ENCODE data around the gene TAMM41.
A peak's percentile ranks its signal among the peaks of the same experiment; 100 is the strongest.

Gene TAMM41

GRCh38 chr3:11779626-11780025 is 67.1 kb downstream of the TAMM41 start:
- TF ChIP-seq EP300 (IDR thresholded peaks at IDR 0.05; ENCODE audit: borderline replicate concordance) = no peak

DNA sequence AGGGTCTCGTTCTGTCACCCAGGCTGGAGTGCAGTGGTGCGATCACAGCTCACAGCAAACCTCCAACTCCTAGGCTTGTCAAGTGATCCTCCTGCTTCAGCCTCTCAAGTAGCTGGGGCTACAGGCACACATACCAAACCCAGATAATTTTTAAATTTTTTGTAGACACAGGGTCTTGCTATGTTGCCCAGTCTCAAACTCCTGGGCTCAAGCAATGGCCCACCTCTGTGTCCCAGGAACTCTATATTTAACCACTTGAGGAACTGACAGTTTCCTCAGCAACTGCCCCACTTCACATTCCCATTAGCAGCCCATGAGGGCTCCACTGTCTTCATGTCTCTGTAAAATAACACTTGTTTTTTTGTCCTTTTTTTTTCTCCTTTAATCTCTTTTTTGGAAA is 68.4 kb downstream of the TAMM41 start:
- TF ChIP-seq FOXM1 (IDR thresholded peaks at IDR 0.05; ENCODE audit: borderline replicate concordance, low read depth) = no peak
- TF ChIP-seq EGR1 (IDR thresholded peaks at IDR 0.05) = no peak
- TF ChIP-seq, protein P1, sequence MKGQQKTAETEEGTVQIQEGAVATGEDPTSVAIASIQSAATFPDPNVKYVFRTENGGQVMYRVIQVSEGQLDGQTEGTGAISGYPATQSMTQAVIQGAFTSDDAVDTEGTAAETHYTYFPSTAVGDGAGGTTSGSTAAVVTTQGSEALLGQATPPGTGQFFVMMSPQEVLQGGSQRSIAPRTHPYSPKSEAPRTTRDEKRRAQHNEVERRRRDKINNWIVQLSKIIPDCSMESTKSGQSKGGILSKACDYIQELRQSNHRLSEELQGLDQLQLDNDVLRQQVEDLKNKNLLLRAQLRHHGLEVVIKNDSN (IDR thresholded peaks at IDR 0.05) = no peak
- no peak for TF ChIP-seq CEBPB (IDR thresholded peaks at IDR 0.05)
- TF ChIP-seq TAF1 (IDR thresholded peaks at IDR 0.05; ENCODE audit: low read depth) = no peak
- TF ChIP-seq YY1 (IDR thresholded peaks at IDR 0.05; ENCODE audit: low read depth) = no peak
- TF ChIP-seq TEAD4 (IDR thresholded peaks at IDR 0.05) = no peak
- no peak for TF ChIP-seq MAX (IDR thresholded peaks at IDR 0.05)
- TF ChIP-seq TCF12 (IDR thresholded peaks at IDR 0.05; ENCODE audit: low read depth) = no peak
- no peak for TF ChIP-seq NFIC (IDR thresholded peaks at IDR 0.05)
- TF ChIP-seq RAD21 (IDR thresholded peaks at IDR 0.05; ENCODE audit: low read depth) = no peak

DNA sequence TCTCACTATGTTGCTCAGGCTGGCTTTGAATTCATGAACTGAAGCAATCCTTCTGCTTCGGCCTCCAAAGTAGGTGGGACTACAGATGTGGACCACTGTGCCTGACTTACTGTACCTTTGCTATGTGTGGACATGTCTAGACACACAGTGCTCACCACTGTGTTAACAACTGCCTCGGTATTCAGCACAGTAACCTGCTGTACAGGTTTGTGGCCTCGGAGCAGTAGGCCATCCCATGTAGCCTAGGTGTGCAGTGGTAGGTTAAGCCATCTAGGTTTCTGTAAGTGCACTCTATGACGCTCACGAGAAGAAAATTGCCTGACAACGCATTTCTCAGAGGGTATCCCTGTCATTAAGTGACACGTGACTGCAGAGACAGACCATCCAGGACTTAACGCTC is 70.3 kb downstream of the TAMM41 start:
- no peak for TF ChIP-seq EP300 (IDR thresholded peaks at IDR 0.05; ENCODE audit: borderline replicate concordance)
- no peak for TF ChIP-seq FOXM1 (IDR thresholded peaks at IDR 0.05; ENCODE audit: borderline replicate concordance, low read depth)
- no peak for TF ChIP-seq TAF1 (IDR thresholded peaks at IDR 0.05; ENCODE audit: low read depth)
- no peak for TF ChIP-seq TEAD4 (IDR thresholded peaks at IDR 0.05)

DNA sequence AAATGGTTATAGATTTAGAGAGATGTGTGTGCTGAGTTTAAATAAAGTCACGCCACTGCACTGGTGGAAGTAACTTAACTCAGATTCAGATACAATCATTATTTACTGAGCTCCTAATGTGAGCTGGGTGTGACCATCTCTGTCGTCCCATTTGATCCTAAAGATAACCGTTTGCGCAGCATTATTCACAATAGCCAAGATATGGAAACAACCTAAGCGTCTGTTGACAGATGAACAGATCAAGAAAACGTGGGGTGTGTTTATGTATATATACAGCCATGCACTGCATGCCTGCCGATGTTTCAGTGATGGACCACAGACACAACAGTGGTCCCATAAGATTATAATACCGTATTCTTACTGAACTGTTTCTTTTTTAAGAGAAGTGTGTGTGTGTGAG is 71.2 kb downstream of the TAMM41 start:
- TF ChIP-seq, protein P1 (IDR thresholded peaks at IDR 0.05) = no peak
- TF ChIP-seq EGR1 (IDR thresholded peaks at IDR 0.05) (no peak), YY1 (IDR thresholded peaks at IDR 0.05; ENCODE audit: low read depth) (no peak), MAX (IDR thresholded peaks at IDR 0.05) (no peak), FOXM1 (IDR thresholded peaks at IDR 0.05; ENCODE audit: borderline replicate concordance, low read depth) (no peak), TCF12 (IDR thresholded peaks at IDR 0.05; ENCODE audit: low read depth) (no peak), NFIC (IDR thresholded peaks at IDR 0.05) (no peak), ZBTB7A (IDR thresholded peaks at IDR 0.05; ENCODE audit: low read depth) (no peak), RAD21 (IDR thresholded peaks at IDR 0.05; ENCODE audit: low read depth) (no peak), CREB1 (IDR thresholded peaks at IDR 0.05; ENCODE audit: low read depth) (no peak)

DNA sequence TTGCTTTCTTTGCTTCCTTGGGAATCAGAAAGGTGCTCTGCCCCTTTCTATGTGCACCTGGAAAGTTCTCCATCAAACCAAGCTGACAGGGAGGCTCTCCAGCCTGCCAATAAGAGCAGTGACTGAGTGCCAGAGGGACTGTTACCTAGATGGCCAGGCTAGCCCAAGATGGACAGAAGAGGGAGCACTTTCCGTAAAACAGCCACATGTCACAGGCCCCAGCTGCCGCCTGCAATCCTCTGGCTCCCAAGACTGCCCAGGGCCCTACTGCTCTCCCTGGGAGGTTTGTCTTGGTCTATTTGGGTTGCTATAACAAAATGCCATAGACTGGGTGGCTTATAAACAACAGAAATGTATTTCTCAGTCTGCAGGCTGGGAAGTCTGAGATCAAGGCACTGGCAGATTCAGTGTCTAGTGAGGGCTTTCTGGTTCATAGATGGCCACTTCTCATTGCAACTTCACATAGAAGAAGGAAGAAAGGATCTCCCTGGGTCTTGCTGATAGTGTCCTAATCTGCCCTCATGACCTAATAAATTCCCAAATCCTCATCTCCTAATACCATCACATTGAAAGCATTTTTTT is 72.3 kb downstream of the TAMM41 start:
- TF ChIP-seq, protein P1 (IDR thresholded peaks at IDR 0.05) = 0 out of 2 replicates have a peak, but pooled peaks have one; percentile 27
- no peak for TF ChIP-seq REST (IDR thresholded peaks at IDR 0.05; ENCODE audit: low read depth)
- TF ChIP-seq RAD21 (IDR thresholded peaks at IDR 0.05; ENCODE audit: low read depth) = peak; percentile 58; the same call in 1 of the 2 replicates
- TF ChIP-seq MAX (IDR thresholded peaks at IDR 0.05) = peak; percentile 58; the same call in 1 of the 2 replicates

DNA sequence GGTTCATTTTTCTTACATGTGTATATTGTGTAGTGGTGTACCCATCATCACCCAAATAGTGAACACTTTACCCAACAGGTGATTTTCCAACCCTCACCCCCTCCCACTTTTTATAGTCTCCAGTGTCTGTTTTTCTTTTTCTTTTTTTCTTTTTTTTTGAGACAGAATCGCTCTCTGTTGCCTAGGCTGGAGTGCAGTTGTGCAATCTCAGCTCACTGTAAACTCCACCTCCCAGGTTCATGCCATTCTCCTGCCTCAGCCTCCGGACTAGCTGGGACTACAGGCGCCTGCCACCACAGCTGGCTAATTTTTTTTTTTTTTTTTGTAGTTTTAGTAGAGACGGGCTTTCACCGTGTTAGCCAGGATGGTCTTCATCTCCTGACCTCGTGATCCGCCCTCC is 74.8 kb downstream of the TAMM41 start:
- TF ChIP-seq CEBPB (IDR thresholded peaks at IDR 0.05) = peak; percentile 68

DNA sequence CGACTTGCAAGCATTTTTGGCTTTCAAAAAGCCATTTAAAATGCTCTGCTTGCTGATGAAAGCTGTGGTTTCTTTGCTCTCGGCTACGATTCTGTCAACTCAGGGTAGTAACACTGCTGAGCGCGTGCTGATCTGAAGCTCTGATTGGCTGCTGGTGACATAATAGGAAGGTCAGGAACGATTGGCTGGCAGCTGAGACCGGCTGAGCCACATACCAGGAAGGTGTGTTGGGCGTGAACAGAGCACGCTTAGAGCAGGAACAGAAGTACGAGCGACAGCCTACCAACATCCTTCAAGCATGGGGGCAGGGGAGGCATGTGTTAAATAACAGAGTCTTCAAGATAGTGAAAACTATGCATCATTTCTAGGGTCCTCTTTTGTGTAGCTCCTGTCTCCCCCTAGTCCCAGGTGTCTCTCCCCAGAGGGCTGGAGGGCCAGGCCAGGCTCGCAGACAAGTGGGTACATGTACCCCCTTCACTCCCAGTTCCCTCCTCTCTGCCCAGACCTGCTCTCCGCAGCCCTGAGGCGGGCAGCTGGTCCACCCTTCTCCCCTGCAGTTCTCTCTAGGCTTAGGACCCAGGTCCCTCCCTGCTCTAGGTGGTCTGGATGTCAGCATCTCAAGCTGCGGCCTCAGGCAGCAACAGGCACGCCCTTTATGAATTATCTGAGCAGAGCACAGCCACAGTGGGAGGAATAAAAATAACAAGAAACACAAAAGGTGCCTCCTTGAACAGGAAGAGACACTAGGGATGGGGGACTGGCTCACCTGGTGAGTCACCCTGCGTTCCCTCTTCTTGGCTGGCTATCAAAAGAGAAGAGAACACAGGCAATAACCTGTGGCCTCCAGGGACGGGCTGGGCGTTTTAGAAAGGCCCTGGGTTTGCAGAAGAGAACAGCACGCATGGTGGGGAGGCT is 76.0 kb downstream of the TAMM41 start:
- TF ChIP-seq, protein P1 (IDR thresholded peaks at IDR 0.05) = peak; percentile 42
- peak; percentile 65; the same call in 1 of the 2 replicates for TF ChIP-seq TCF12 (IDR thresholded peaks at IDR 0.05; ENCODE audit: low read depth)
- TF ChIP-seq EP300 (IDR thresholded peaks at IDR 0.05; ENCODE audit: borderline replicate concordance) = peak; percentile 71; the same call in 1 of the 2 replicates
- peak; percentile 98 for TF ChIP-seq MAX (IDR thresholded peaks at IDR 0.05)
- no peak for TF ChIP-seq CEBPB (IDR thresholded peaks at IDR 0.05)
- TF ChIP-seq TAF1 (IDR thresholded peaks at IDR 0.05; ENCODE audit: low read depth) = 0 out of 2 replicates have a peak, but pooled peaks have one; percentile 28
- peak; percentile 74 for TF ChIP-seq NFIC (IDR thresholded peaks at IDR 0.05)
- TF ChIP-seq TEAD4 (IDR thresholded peaks at IDR 0.05) = peak; percentile 97
- no peak for TF ChIP-seq REST (IDR thresholded peaks at IDR 0.05; ENCODE audit: low read depth)
- TF ChIP-seq YY1 (IDR thresholded peaks at IDR 0.05; ENCODE audit: low read depth) = no peak
- TF ChIP-seq RAD21 (IDR thresholded peaks at IDR 0.05; ENCODE audit: low read depth) = peak; percentile 1; the same call in 1 of the 2 replicates
- 0 out of 2 replicates have a peak, but pooled peaks have one; percentile 15 for TF ChIP-seq ZBTB7A (IDR thresholded peaks at IDR 0.05; ENCODE audit: low read depth)
